ENCODE results near the gene UQCRC2.
"Not testable (repeated sequence)": the region's sequence is repeated elsewhere in the genome, so short reads cannot be mapped to it uniquely, and the experiment has no call there.

Gene UQCRC2

GRCh38 chr16:21982108-21982507 is 28.9 kb downstream of the UQCRC2 start:
- DNase-seq (ENCODE audit: low read depth), result no peak

- no peak for DNase-seq (ENCODE audit: low read depth)
These were observed 30.9 kb downstream of the UQCRC2 start for GRCh38 chr16:21984062-21984461.

- DNase-seq (ENCODE audit: low read depth), result no peak
These were observed 32.4 kb downstream of the UQCRC2 start for GRCh38 chr16:21985524-21985923.

- DNase-seq (ENCODE audit: low read depth), result no peak
These were observed 33.6 kb downstream of the UQCRC2 start for GRCh38 chr16:21986692-21987246.

DNA sequence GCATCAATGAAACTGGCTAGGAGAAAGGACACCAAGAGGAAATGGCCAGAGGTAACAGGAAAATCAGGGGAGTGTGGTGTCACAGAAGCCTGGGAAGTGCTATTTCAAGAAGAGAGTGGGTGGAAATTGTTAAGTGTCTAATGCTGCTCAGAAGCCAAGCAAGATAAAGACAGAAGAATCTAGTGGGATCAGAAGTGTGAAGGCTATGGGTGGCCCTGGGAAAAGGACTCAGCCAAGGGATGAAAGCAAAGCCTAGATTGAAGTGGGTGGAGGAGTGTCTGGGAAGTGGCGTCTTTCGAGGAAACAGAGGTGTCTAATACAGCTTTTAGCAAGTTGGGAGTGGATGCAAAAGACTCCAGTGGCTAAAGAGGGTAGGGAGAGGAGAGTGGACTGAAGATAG is 34.3 kb downstream of the UQCRC2 start:
- DNase-seq (ENCODE audit: low read depth), result no peak

GRCh38 chr16:21989133-21989532 is 36.0 kb downstream of the UQCRC2 start:
- DNase-seq (ENCODE audit: low read depth), result no peak

- DNase-seq (ENCODE audit: low read depth), result no peak
These were observed 36.6 kb downstream of the UQCRC2 start for GRCh38 chr16:21989751-21990150.

GRCh38 chr16:21990381-21990944 is 37.3 kb downstream of the UQCRC2 start:
- DNase-seq (ENCODE audit: low read depth), result no peak

GRCh38 chr16:21991621-21992020 is 38.5 kb downstream of the UQCRC2 start:
- DNase-seq (ENCODE audit: low read depth), result no peak

DNA sequence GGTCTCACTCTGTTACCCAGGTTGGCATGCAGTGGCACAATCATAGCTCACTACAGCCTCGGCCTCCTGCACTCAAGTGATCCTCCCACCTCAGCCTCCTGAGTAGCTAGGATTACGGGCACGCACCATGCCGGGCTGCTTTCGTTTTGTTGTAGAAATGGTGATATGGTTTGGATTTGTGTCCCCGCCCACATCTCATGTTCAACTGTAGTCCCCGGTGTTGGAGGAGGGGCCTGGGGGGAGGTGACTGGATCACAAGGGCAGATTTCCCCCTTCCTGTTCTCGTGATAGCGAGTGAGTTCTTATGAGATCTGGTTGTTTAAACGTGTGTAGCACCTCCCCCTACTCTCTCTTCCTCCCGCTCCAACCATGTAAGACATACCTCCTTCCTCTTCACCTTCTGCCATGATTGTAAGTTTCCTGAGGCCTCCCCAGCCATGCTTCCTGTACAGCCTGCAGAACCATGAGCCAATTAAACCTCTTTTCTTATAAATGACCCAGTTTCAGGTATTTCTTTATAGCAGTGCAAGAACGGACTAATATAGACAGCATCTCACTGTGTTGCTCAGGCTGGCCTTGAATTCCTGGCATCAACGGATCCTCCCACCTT is 41.8 kb downstream of the UQCRC2 start:
- no peak for DNase-seq (ENCODE audit: low read depth)

DNA sequence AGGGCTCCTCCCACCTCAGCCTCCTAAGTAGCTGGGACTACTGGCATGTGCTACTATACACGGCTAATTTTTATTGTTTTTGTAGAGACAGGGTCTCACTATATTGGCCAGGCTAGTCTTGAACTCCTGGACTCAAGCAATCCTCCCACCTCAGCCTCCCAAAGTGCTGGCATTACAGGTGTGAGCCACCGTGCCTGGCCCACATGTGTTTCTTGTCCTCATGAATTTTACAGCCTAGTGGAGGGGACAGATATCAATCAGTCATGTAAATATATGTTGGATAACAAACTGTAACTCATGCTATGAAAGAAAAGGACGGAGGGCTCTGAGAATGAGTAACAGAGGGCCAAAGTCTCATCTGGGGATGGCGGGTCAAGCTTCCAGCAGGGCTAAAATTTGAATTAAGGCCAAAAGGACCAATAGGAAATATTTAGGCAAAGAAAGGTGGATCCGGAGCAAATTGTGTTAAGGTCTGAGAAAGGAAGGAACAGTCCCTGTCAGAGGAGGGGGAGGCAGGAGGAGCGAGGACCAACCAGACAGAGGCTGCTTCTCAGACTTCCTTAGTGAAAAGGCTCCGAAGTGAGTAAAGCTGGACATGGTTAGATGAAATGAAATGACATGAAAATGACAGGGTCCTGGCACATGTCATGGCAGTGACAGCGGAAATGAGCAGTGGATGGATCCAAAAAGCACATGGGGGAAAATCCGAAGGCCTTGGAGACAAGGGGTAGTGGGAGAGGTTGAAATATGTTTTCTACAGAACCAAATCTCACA is 43.9 kb downstream of the UQCRC2 start:
- DNase-seq (ENCODE audit: low read depth), result no peak

- no peak for DNase-seq (ENCODE audit: low read depth)
These were observed 44.7 kb downstream of the UQCRC2 start for GRCh38 chr16:21997697-21998480.

DNA sequence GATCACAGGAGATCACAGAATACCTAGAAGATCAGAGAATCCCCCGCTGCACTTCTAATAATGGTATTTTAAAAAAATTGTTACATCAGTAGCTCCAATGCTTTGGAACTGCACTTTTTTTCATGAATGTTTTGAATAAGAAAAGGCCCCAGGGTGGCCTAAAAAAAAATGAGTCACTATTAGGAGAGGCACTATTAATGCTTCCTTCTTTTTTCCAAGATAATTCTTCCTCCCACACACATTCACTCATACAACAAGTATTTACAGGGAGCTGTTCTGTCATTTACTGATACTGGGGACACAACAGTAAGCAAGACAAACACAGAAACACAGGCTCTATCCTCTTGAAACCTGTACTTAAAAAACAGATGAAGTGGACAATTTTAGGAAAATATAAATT is 48.4 kb downstream of the UQCRC2 start:
- peak; percentile 68 for DNase-seq (ENCODE audit: low read depth)

DNA sequence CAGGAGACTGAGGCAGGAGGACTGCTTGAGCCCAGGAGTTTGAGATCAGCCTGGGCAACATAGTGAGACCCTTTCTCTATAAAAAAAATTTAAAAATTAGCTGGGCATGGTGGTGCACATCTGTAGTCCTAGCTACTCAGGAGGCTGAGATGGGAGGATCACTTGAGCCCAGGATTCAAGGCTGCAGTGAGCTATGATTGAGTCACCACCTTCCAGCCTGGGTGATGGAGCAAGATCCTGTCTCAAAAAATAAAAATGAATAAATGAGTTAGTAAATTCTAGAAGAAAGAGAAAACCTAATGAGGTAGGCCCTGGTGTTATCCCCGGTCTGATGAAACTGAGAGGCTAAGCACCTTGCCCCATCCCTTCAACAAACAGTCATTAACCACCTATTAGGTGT is 48.9 kb downstream of the UQCRC2 start:
- DNase-seq (ENCODE audit: low read depth), result not testable (repeated sequence)

DNA sequence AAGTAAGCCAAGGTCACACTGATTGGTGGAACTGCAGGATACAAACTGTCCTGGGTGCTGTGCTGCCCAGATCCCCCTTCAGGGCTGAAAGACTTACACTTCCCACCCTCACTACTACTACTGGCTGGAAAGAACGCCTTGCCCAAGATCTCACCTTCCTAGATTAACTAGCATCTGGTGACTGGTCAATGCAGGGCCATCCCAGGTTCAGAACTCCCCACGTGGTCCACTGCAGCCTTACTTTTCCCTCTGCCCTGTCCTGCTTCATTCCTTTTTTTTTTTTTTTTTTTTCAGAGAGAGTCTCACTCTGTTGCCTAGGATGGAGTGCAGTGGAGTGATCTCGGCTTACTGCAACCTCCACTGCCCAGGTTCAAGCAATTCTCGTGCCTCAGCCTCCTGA is 50.0 kb downstream of the UQCRC2 start:
- no peak for DNase-seq (ENCODE audit: low read depth)

DNA sequence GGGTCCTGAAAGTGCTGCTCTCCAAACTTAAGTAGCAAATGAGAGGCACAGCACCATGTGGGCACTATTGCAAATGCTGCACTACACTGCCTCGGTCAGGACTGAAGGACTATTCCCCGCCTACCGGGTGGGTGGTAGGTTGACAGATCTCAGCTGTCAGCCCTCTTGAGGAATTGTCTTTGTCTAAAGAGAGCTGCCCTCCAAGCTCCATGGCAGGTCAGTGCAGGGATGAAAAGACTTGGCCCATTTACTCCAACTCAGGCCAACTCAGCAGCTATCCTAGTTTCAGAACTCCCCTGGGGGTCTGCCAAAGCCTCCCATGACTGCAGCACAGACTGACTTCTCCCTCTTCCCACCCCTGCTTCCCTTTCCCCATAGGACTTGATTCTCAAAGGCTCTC is 51.2 kb downstream of the UQCRC2 start:
- no peak for DNase-seq (ENCODE audit: low read depth)

GRCh38 chr16:22005746-22006145 is 52.6 kb downstream of the UQCRC2 start:
- no peak for DNase-seq (ENCODE audit: low read depth)

DNA sequence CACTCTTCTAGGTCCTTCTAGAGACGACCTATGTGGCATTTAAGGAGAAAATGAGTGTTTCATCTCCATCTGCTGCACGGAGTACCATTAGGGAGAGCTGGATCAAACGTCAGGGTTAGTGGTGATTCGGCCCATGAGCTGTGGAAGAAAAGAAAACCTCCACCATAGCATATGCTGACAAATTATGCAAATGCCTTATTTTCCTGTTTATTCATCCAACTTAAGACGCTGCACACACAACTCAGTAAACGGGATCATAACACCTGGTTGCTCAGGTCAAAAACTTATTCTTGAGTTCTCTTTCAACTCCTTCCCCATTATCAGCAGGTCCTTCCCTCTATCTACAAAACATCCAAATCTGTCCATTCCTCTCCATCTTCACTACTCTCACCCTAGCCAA is 53.5 kb downstream of the UQCRC2 start:
- DNase-seq (ENCODE audit: low read depth), result no peak

GRCh38 chr16:22007159-22007508 is 54.0 kb downstream of the UQCRC2 start:
- no peak for DNase-seq (ENCODE audit: low read depth)

- DNase-seq (ENCODE audit: low read depth), result peak; percentile 69
These were observed 54.5 kb downstream of the UQCRC2 start, which contains the start of gene MOSMO for GRCh38 chr16:22007509-22008214. Gene MOSMO, plus strand, starts transcription at chr16:22008111. Its CDS starts 191 bp downstream, at chr16:22008302.

GRCh38 chr16:22008215-22009059 is 55.3 kb downstream of the UQCRC2 start:
- no peak for DNase-seq (ENCODE audit: low read depth)

Measured in amniotic epithelial cell (primary cell).